ENCODE measurements around the gene TRAF1. TPM values are rescaled to one million over a fixed set of nuclear protein-coding genes. Genes with fewer than 3 reads are reported as not detected.
A peak's percentile ranks its signal among the peaks of the same experiment; 100 is the strongest.

The TRAF1 gene
- total RNA-seq, 2 experiments from 2014 or later: 80.6 to 85.0 TPM

- intact Hi-C loops (cut with micrococcal nuclease): loop anchor here (5.0 kb wide), 1 partner anchor 322 kb away; no protein-coding TSS in a partner anchor
- no peak for DNase-seq
- no peak overlapping the region for H3K27ac Mint-ChIP-seq
- no peaks in the 10 kb centered on the region for H3K36me3 Mint-ChIP-seq (ENCODE audit: low read depth)
- no peaks in the 10 kb centered on the region for H3K9me3 Mint-ChIP-seq
- no peak overlapping the region for H3K4me3 Mint-ChIP-seq
- H3K4me1 Mint-ChIP-seq (ENCODE audit: low read depth): peaks cover 37% of the 10 kb centered on the region
- CTCF ChIA-PET: interaction anchor here (0.5 to 1.5 kb wide), 6 partner anchors 15 to 235 kb away, joined by 3 to 6 read pairs (median 3); no protein-coding TSS in a partner anchor
- H3K27me3 Mint-ChIP-seq (ENCODE audit: low read depth): no peaks in the 10 kb centered on the region
These were observed 12.3 kb upstream of the TRAF1 start for GRCh38 chr9:120938851-120939250.

GRCh38 chr9:120937596-120937995 is 11.0 kb upstream of the TRAF1 start:
- H3K27me3 Mint-ChIP-seq (ENCODE audit: low read depth): no peaks in the 10 kb centered on the region
- no peak for DNase-seq
- H3K4me1 Mint-ChIP-seq (ENCODE audit: low read depth): peaks cover 49% of the 10 kb centered on the region
- no peaks in the 10 kb centered on the region for H3K36me3 Mint-ChIP-seq (ENCODE audit: low read depth)
- H3K27ac Mint-ChIP-seq: peak overlapping the region; percentile 99
- intact Hi-C loops (cut with micrococcal nuclease): loop anchor here (5.0 kb wide), 1 partner anchor 320 kb away; no protein-coding TSS in a partner anchor
- CTCF ChIA-PET: interaction anchor here (0.9 to 3.3 kb wide), 9 partner anchors 14 to 182 kb away, joined by 3 to 15 read pairs (median 3); no protein-coding TSS in a partner anchor
- no peaks in the 10 kb centered on the region for H3K9me3 Mint-ChIP-seq
- no peak overlapping the region for H3K4me3 Mint-ChIP-seq

GRCh38 chr9:120937127-120937526 is 10.5 kb upstream of the TRAF1 start:
- H3K4me1 Mint-ChIP-seq (ENCODE audit: low read depth): peaks cover 54% of the 10 kb centered on the region
- H3K27me3 Mint-ChIP-seq (ENCODE audit: low read depth): no peaks in the 10 kb centered on the region
- intact Hi-C loops (cut with micrococcal nuclease): loop anchor here (5.0 kb wide), 1 partner anchor 320 kb away; no protein-coding TSS in a partner anchor
- CTCF ChIA-PET: interaction anchor here (0.7 to 3.3 kb wide), 18 partner anchors 10 to 181 kb away, joined by 3 to 15 read pairs (median 3); partner anchors contain the start of gene TRAF1
- H3K36me3 Mint-ChIP-seq (ENCODE audit: low read depth): no peaks in the 10 kb centered on the region
- no peak for DNase-seq
- no peak overlapping the region for H3K4me3 Mint-ChIP-seq
- peak overlapping the region; percentile 99 for H3K27ac Mint-ChIP-seq
- no peaks in the 10 kb centered on the region for H3K9me3 Mint-ChIP-seq

- intact Hi-C loops (cut with micrococcal nuclease): loop anchor here (1.0 to 5.0 kb wide), 8 partner anchors 10 to 319 kb away; partner anchors contain the start of genes CNTRL, PHF19 and TRAF1
- CTCF ChIA-PET: interaction anchor here (0.7 to 3.3 kb wide), 18 partner anchors 10 to 181 kb away, joined by 3 to 15 read pairs (median 3); partner anchors contain the start of gene TRAF1
- Mint-ChIP-seq H3K4me3 (no peak overlapping the region), H3K27ac (peak overlapping the region; percentile 99), H3K27me3 (ENCODE audit: low read depth) (no peaks in the 10 kb centered on the region), H3K9me3 (no peaks in the 10 kb centered on the region), H3K36me3 (ENCODE audit: low read depth) (no peaks in the 10 kb centered on the region), H3K4me1 (ENCODE audit: low read depth) (peaks cover 57% of the 10 kb centered on the region)
- DNase-seq: no peak
These were observed 10.1 kb upstream of the TRAF1 start for GRCh38 chr9:120936764-120937122.

GRCh38 chr9:120936011-120936763 is 9.6 kb upstream of the TRAF1 start:
- Mint-ChIP-seq H3K4me1 (ENCODE audit: low read depth) (peaks cover 61% of the 10 kb centered on the region), H3K27me3 (ENCODE audit: low read depth) (no peaks in the 10 kb centered on the region), H3K9me3 (no peaks in the 10 kb centered on the region), H3K4me3 (peak overlapping the region; percentile 49), H3K27ac (peak overlapping the region; percentile 99), H3K36me3 (ENCODE audit: low read depth) (no peaks in the 10 kb centered on the region)
- intact Hi-C loops (cut with micrococcal nuclease): loop anchor here (1.0 to 5.0 kb wide), 8 partner anchors 10 to 319 kb away; partner anchors contain the start of genes CNTRL, PHF19 and TRAF1
- DNase-seq: peak; percentile 97
- CTCF ChIA-PET: interaction anchor here (0.7 to 3.3 kb wide), 18 partner anchors 9 to 180 kb away, joined by 3 to 15 read pairs (median 4); partner anchors contain the start of gene TRAF1

- peak; percentile 37 for DNase-seq
- intact Hi-C loops (cut with micrococcal nuclease): loop anchor here (5.0 kb wide), 1 partner anchor 318 kb away; no protein-coding TSS in a partner anchor
- H3K36me3 Mint-ChIP-seq (ENCODE audit: low read depth): peaks cover 1% of the 10 kb centered on the region
- CTCF ChIA-PET: interaction anchor here (0.5 to 3.3 kb wide), 10 partner anchors 9 to 180 kb away, joined by 3 to 14 read pairs (median 4); partner anchors contain the start of genes FBXW2 and TRAF1
- H3K4me1 Mint-ChIP-seq (ENCODE audit: low read depth): peaks cover 68% of the 10 kb centered on the region
- peak overlapping the region; percentile 99 for H3K27ac Mint-ChIP-seq
- H3K9me3 Mint-ChIP-seq: no peaks in the 10 kb centered on the region
- peak overlapping the region; percentile 49 for H3K4me3 Mint-ChIP-seq
- H3K27me3 Mint-ChIP-seq (ENCODE audit: low read depth): no peaks in the 10 kb centered on the region
These were observed 8.8 kb upstream of the TRAF1 start for GRCh38 chr9:120935383-120935857.

GRCh38 chr9:120934281-120934680 is 7.7 kb upstream of the TRAF1 start:
- Mint-ChIP-seq H3K9me3 (no peaks in the 10 kb centered on the region), H3K4me1 (ENCODE audit: low read depth) (peaks cover 79% of the 10 kb centered on the region), H3K27me3 (ENCODE audit: low read depth) (no peaks in the 10 kb centered on the region), H3K4me3 (peak overlapping the region; percentile 37), H3K36me3 (ENCODE audit: low read depth) (peaks cover 2% of the 10 kb centered on the region), H3K27ac (peak overlapping the region; percentile 99)
- intact Hi-C loops (cut with micrococcal nuclease): loop anchor here (5.0 kb wide), 2 partner anchors 222 to 268 kb away; partner anchors contain the start of genes MEGF9 and RAB14
- DNase-seq: peak; percentile 45
- CTCF ChIA-PET: interaction anchor here (0.8 to 2.5 kb wide), 4 partner anchors 43 to 179 kb away, joined by 3 to 7 read pairs (median 5); no protein-coding TSS in a partner anchor

- Mint-ChIP-seq H3K27ac (peak overlapping the region; percentile 99), H3K4me1 (ENCODE audit: low read depth) (peaks cover 80% of the 10 kb centered on the region), H3K36me3 (ENCODE audit: low read depth) (peaks cover 3% of the 10 kb centered on the region), H3K27me3 (ENCODE audit: low read depth) (no peaks in the 10 kb centered on the region), H3K9me3 (no peaks in the 10 kb centered on the region), H3K4me3 (no peak overlapping the region)
- CTCF ChIA-PET: interaction anchor here (0.8 to 2.5 kb wide), 5 partner anchors 42 to 178 kb away, joined by 3 to 7 read pairs (median 5); no protein-coding TSS in a partner anchor
- intact Hi-C loops (cut with micrococcal nuclease): loop anchor here (5.0 kb wide), 2 partner anchors 221 to 269 kb away; partner anchors contain the start of genes MEGF9 and RAB14
- peak; percentile 52 for DNase-seq
These were observed 6.9 kb upstream of the TRAF1 start for GRCh38 chr9:120933310-120934055.

- peak overlapping the region; percentile 99 for H3K27ac Mint-ChIP-seq
- peaks cover 3% of the 10 kb centered on the region for H3K36me3 Mint-ChIP-seq (ENCODE audit: low read depth)
- H3K4me3 Mint-ChIP-seq: peak overlapping the region; percentile 38
- no peaks in the 10 kb centered on the region for H3K27me3 Mint-ChIP-seq (ENCODE audit: low read depth)
- no peaks in the 10 kb centered on the region for H3K9me3 Mint-ChIP-seq
- H3K4me1 Mint-ChIP-seq (ENCODE audit: low read depth): peaks cover 87% of the 10 kb centered on the region
- DNase-seq: peak; percentile 22
- intact Hi-C loops (cut with micrococcal nuclease): loop anchor here (5.0 kb wide), 2 partner anchors 220 to 270 kb away; partner anchors contain the start of genes MEGF9 and RAB14
- CTCF ChIA-PET: interaction anchor here (0.9 to 2.5 kb wide), 5 partner anchors 16 to 176 kb away, joined by 3 to 8 read pairs (median 5); no protein-coding TSS in a partner anchor
These were observed 5.7 kb upstream of the TRAF1 start for GRCh38 chr9:120932086-120932823.

GRCh38 chr9:120931231-120932085 is 4.9 kb upstream of the TRAF1 start:
- H3K27me3 Mint-ChIP-seq (ENCODE audit: low read depth): no peaks in the 10 kb centered on the region
- DNase-seq: peak; percentile 84
- H3K27ac Mint-ChIP-seq: peak overlapping the region; percentile 99
- peak overlapping the region; percentile 61 for H3K4me3 Mint-ChIP-seq
- H3K36me3 Mint-ChIP-seq (ENCODE audit: low read depth): peaks cover 6% of the 10 kb centered on the region
- intact Hi-C loops (cut with micrococcal nuclease): loop anchor here (1.0 to 5.0 kb wide), 6 partner anchors 39 to 271 kb away; partner anchors contain the start of genes MEGF9 and RAB14
- no peaks in the 10 kb centered on the region for H3K9me3 Mint-ChIP-seq
- CTCF ChIA-PET: interaction anchor here (0.6 to 2.3 kb wide), 6 partner anchors 9 to 175 kb away, joined by 3 to 8 read pairs (median 4); no protein-coding TSS in a partner anchor
- peaks cover 87% of the 10 kb centered on the region for H3K4me1 Mint-ChIP-seq (ENCODE audit: low read depth)

Data from activated naive CD4-positive, alpha-beta T cell treated with anti-CD3 and anti-CD28 coated beads for 36 hours (primary cell).